HG02852 (cell line): ENCODE data around the gene ANKRD28.

Source experiments
- ATAC-seq: cut with Tn5 transposase; IDR thresholded peaks from one replicate; pipeline ENCODE4 v1.9.1; 2021; ENCODE audit warnings: mild to moderate bottlenecking, moderate library complexity; ENCODE audit not compliant: unreplicated experiment

ANKRD28 gene

DNA sequence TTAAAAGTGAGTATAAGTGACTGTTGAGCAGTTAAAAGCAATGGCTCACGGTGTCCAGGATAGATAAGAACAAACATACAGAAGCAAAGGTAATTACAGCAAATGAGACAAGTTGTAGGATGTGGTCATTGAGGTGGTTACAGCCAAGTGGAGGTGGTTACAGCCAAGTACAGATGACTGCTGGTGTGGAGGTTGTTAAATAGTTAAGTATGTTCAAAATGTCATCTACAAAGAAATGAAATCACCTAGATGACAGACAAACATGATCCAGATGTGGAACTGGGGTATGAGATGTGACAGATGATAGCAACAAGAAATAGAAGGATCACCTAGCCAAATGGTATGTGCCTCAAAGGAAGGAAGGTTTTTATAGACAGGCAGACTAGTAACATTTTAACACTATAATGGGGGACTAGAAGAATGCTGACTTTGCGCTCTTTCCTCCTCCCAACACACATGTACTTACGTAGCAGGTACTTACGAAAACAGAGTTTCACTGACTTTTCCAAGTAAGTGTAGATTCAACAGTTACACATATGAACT, 6.8 kb upstream of the ANKRD28 start:
- ATAC-seq: peak; percentile 63

DNA sequence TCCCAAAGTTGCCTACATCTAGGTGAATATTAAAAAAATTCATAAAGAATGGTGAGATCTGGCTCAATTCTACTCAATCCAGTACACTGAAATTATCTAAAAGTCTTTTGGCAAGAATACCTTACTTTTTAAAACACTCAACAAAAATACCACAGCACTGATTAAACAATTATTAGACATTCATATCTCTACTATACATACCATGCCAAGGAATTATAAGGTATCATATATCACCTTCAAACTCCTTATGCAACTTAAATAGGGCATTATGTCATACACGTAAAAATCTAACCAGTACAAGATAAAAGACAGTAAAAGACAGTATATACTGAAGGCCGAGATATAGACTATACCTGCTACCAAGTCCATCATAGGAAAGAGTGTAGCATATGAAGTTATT, 6.1 kb upstream of the ANKRD28 start:
- ATAC-seq: no peak

- ATAC-seq: no peak
Observed at GRCh38 chr3:15801298-15801697, 3.5 kb upstream of the ANKRD28 start.

DNA sequence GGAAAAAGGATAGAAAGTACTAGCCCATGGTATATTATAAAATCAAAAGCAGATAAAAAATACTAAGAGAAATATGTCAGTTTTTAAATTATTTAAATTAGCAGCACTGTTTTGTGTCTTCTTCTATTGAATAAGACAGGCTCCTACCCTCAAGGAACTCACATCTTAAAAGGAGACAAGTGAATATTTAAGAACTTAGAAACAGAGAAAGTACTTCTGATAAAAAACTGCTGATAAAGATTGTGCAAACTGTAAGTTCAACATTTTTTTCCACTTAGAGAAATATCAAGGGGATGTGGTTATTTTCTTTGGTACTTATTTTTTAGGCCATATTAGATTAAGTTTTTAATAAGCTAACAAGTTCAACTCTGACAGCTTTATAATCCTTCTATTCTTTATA, 3.0 kb upstream of the ANKRD28 start:
- no peak for ATAC-seq

GRCh38 chr3:15800327-15800726, 2.5 kb upstream of the ANKRD28 start:
- ATAC-seq: no peak

DNA sequence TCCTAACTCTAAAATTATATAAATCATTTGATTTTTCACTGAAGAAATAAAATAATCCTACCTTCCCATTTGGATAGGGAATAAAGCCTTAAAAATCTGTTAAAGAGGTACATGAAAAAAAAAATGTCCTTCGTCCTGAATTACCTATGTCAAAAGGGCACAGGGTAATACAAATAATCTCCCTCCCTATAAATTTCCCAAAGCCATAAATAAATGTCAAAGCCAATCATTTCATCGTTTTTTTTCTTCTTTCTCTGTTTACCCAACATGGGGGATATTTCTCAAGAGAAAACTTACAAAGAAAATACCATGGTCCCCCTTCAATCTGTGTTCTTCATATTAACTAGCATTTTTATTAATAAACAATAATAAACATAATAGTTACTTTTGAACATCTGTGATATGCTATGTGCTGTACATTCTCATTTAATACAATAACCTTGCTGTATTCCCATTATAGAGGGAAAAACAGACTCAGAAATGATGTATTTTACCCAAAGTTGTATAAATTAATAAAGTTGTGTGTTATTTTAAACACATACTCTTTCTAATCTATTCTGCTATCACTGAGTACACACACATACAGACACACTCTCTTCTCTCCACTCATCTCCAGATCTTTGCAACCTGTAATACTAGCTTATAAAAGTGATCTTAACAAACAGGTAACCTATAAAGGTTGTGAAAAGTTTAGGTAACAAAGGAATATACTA, 910 bp upstream of the ANKRD28 start:
- no peak for ATAC-seq

GRCh38 chr3:15796771-15797641, 773 bp downstream of the ANKRD28 start:
- ATAC-seq: no peak

DNA sequence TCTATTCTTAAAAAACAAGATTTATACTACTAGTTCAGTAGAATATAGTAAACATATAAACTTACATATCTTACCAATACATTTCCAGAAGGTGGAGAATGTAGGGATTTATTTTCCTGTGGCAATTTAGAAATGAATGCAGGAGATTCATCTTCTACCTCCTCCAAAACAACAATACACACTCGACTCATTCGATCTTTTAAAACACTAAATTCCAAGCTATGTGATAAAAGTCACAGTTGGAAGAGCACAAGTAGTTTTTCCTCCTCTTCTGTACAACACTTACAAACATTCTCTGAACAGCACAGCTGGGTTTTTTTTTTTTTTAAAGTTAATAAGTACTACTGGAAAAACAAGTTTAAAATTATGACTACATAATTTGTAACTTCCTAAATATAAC, 1.4 kb downstream of the ANKRD28 start:
- ATAC-seq: no peak

DNA sequence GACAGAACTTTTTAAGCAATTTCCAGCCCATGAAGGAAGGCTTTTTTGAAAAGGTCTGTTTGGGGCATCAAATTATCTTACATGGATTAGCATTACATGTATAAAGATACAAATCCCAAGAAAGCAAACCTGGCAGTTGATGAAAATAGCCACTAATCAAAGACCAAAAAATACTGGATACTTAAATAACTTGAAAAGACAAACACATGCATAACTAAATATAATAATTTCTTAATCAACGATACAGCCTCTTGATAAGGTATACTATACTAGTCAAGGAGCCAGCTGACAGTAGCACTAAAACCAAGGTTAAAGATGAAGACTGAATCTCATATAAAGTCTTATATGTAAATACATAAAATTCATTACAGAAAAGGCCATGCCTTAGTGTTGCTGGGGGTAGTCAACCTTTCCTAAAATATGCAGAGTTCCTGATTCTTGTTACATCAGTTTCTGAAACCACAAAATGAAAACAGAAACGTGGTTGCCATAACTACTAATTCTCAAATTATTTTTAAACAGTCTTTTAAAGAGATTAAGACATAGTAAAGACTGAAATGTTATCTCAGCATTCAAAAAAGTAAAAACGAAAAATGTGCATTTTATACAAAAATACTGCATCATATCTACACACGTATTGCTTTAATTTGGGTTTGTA, 2.0 kb downstream of the ANKRD28 start:
- peak; percentile 37 for ATAC-seq

GRCh38 chr3:15794842-15795650, 2.7 kb downstream of the ANKRD28 start:
- ATAC-seq: no peak

DNA sequence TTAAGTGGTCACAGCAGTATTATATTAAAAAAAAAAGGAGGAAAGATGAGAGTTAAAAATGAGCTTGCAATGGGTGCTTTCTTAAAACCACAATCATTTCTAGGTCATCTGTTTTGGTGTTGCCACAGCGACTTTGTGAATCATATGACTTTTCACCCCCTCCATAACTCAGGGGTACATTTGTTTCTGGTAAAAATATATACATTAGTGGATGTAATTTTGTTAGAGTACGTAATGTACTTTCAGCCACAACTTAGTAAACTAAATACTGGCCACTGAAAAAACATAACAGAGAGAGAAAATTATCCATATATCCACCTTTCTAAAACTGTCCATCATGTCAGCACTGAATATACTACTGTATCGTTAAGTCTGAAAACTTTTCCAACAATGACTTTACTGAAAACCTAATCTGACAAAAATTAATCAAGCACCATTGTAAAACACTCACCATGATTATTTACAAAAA, 3.4 kb downstream of the ANKRD28 start:
- ATAC-seq: peak; percentile 43

DNA sequence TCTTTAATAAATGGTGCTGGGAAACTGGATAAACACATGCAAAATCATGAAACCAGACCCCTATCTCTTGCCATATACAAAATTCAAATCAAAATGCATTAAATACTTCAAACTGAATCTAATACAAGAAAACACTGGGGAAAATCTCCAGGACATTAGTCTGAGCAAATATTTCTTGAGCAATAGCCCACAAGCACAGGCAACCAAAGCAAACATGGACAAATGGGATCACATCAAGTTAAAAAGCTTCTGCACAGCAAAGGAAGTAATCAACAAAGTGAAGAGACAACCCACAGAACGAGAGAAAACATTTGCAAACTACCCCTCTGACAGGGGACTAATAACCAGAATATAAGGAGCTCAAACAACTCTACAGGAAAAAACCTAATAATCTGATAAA, 6.3 kb downstream of the ANKRD28 start:
- no peak for ATAC-seq

DNA sequence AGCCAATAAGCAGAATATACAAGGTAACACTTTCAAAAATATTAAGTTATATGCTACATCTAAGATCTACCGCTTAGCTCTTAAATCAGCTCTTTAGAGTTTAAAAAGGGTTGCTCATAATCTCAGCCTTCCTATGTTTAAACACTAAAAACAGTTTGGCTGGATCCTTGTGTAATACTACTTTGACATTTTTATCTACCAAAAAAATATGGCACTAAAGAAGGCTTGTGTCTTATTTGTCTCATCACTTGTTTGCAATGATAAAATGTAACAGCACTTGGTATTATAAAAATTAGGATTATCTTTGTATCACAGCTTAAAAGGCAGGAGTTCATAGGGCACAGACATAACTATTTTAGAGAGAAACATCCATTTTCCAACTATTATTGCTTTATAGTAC, 9.8 kb downstream of the ANKRD28 start:
- ATAC-seq: no peak

- no peak for ATAC-seq
Observed at GRCh38 chr3:15787526-15787925, 10.3 kb downstream of the ANKRD28 start.

- ATAC-seq: no peak
Observed at GRCh38 chr3:15783361-15783969, 14.3 kb downstream of the ANKRD28 start.

DNA sequence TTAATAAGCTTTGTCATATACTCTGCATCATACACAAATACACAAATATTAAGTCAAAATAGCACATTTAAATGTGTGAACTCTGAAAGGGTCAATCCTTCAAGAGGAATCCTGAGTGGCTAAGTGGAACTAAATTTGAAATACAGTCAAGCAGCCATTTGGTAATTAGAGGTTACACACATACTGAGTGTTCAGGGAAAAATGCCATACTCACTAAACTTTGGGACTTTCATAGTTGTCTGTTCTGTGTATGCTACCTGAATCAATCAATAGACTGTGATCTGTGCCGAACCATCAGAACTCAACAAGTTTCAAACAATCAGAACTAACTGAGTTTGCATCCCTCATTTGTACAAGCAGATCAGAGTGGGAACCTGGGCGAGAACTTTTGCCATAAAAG, 15.3 kb downstream of the ANKRD28 start:
- ATAC-seq: no peak

DNA sequence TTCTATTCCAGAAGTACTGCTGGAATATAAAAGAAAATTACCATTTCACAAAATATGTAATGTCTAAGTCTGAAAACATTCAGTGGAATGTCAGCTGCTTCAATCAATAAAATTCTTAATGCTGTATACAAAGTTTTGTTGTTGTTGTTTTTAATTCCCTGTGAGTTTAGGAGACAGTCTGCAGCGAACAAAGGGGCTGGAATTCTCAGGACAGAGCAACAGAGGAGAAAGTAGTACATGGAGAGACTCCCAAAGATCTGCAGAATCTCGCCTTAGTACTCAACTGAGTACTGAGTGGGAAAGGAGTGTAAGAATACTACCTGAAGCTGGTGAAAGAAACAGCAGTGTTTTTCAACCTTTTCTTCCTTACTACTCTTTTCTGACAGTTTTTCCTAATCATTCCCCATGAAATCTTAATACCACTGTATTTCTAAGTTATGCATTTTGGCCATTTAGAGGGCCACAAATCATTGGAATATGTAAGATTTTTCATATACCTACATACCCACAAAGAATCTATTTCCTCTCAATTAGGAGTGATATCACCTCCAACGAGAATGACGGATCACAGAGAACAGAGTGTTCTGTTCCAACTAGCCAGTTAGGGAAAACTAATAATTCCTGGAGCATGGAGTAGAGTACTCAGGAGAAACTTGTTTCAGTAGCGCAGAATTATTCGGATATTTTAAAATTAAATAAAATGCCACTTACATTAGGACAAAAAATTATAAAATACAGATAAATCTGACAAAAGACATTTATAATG, 16.0 kb downstream of the ANKRD28 start:
- no peak for ATAC-seq

GRCh38 chr3:15781131-15781530, 16.6 kb downstream of the ANKRD28 start:
- ATAC-seq: no peak

DNA sequence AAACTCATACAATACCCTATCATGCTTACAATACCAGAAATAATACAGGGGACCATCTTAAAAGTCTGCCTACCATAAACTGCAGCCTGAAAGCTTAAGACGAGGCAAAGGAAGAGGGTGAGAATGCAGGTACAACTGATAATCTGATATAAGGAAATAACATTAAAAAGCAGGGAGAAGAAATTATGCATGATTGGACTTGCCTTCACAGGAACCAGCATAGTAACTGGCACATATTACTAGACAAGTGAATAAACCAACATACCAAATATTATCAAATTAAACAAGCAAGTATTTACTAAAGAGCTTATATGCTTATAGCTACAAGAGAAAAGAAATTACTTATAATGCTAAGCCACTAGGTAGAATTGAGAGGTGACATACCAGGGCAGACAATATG, 18.7 kb downstream of the ANKRD28 start:
- no peak for ATAC-seq
